HEK293 (cell line): ENCODE data around the gene TDP1.

Experiments
- CTCF ChIA-PET: fragments of 350-600 bp; formaldehyde crosslinking; extraction: SDS; loops from one replicate; lab custom pipeline; 2021; ENCODE audit warnings: antibody characterized with exemption; lab: Yijun Ruan, JAX
- POLR2A ChIA-PET: fragments of 300-600 bp; formaldehyde crosslinking; extraction: SDS; loops from one replicate; lab custom pipeline; 2020; ENCODE audit warnings: antibody characterized with exemption, inconsistent platforms; lab: Yijun Ruan, JAX
- H3K27ac ChIP-seq: fragments of 200-500 bp; sonication (Bioruptor generic); 2 replicates; pipeline ENCODE4 v1.5.1; 2014; ENCODE audit warnings: low read depth, low read length, control low read depth, inconsistent platforms; ENCODE audit errors: extremely low read depth
- H3K36me3 ChIP-seq, 2 experiments: fragments of 200-500 bp in 1 of 2; sonication (Bioruptor generic) in 1 of 2; 1 replicate in 1 of 2; 2 replicates in 1 of 2; pipeline ENCODE4 v1.5.1; 2014 to 2017; ENCODE audit warnings: inconsistent platforms in 2 of 2, low read length in 2 of 2; ENCODE audit not compliant: control insufficient read depth in 2 of 2, insufficient read depth in 1 of 2
- H3K4me1 ChIP-seq: fragments of 200-500 bp; sonication (Bioruptor generic); 2 replicates; pipeline ENCODE4 v1.5.1; 2014; ENCODE audit warnings: mild to moderate bottlenecking, low read length, inconsistent platforms; ENCODE audit not compliant: control insufficient read depth, insufficient read depth
- H3K4me3 ChIP-seq: 2 replicates; pipeline ENCODE4 v1.5.1; 2011; ENCODE audit warnings: low read depth, mild to moderate bottlenecking, control low read depth, low read length, moderate library complexity
- H3K9me3 ChIP-seq: fragments of 200-500 bp; sonication (Bioruptor generic); 2 replicates; pipeline ENCODE4 v1.5.1; 2014; ENCODE audit warnings: low read depth, low read length, inconsistent platforms; ENCODE audit not compliant: control insufficient read depth, insufficient read depth
- BCL11B ChIP-seq: fragments of 450-650 bp; formaldehyde crosslinking; IDR thresholded peaks from 2 replicates; pipeline ENCODE4 v1.5.1; 2016; ENCODE audit warnings: low read depth, missing biosample characterization, missing genetic modification characterization
- IKZF3 ChIP-seq: fragments of 450-650 bp; IDR thresholded peaks from 2 replicates; pipeline ENCODE4 v1.5.0; 2018; ENCODE audit warnings: missing biosample characterization, mild to moderate bottlenecking, missing genetic modification characterization, moderate library complexity
- RBAK ChIP-seq: fragments of 450-650 bp; formaldehyde crosslinking; IDR thresholded peaks from 2 replicates; pipeline ENCODE4 v1.5.1; 2016; ENCODE audit warnings: missing biosample characterization, missing genetic modification characterization
- YY1 ChIP-seq: fragments of 450-650 bp; formaldehyde crosslinking; IDR thresholded peaks from 2 replicates; pipeline ENCODE4 v1.5.1; 2018; ENCODE audit warnings: missing biosample characterization, missing genetic modification characterization
- ZBTB20 ChIP-seq: fragments of 450-650 bp; formaldehyde crosslinking; IDR thresholded peaks from 2 replicates; pipeline ENCODE4 v1.5.1; 2016; ENCODE audit warnings: missing biosample characterization, missing genetic modification characterization
- ZEB2 ChIP-seq: fragments of 450-650 bp; formaldehyde crosslinking; IDR thresholded peaks from 2 replicates; pipeline ENCODE4 v1.5.1; 2016; ENCODE audit warnings: missing biosample characterization, missing genetic modification characterization
- ZNF132 ChIP-seq: fragments of 450-650 bp; formaldehyde crosslinking; IDR thresholded peaks from 2 replicates; pipeline ENCODE4 v1.5.1; 2017; ENCODE audit warnings: missing biosample characterization, missing genetic modification characterization, borderline replicate concordance
- ZNF2 ChIP-seq: fragments of 450-650 bp; formaldehyde crosslinking; IDR thresholded peaks from 2 replicates; pipeline ENCODE4 v1.5.1; 2016; ENCODE audit warnings: missing biosample characterization, missing genetic modification characterization
- ZNF211 ChIP-seq: fragments of 450-650 bp; formaldehyde crosslinking; IDR thresholded peaks from 2 replicates; pipeline ENCODE4 v1.5.1; 2016; ENCODE audit warnings: low read depth, missing biosample characterization, missing genetic modification characterization
- ZNF24 ChIP-seq: fragments of 450-650 bp; formaldehyde crosslinking; IDR thresholded peaks from 2 replicates; pipeline ENCODE4 v1.5.1; 2016; ENCODE audit warnings: missing biosample characterization, missing genetic modification characterization
- ZNF302 ChIP-seq: fragments of 450-650 bp; formaldehyde crosslinking; IDR thresholded peaks from 2 replicates; pipeline ENCODE4 v1.5.1; 2016; ENCODE audit warnings: missing biosample characterization, missing genetic modification characterization, low read depth
- ZNF341 ChIP-seq: fragments of 450-650 bp; formaldehyde crosslinking; IDR thresholded peaks from 2 replicates; pipeline ENCODE4; 2016; ENCODE audit warnings: low read depth, missing biosample characterization, missing genetic modification characterization
- ZNF48 ChIP-seq: fragments of 450-650 bp; formaldehyde crosslinking; IDR thresholded peaks from 2 replicates; pipeline ENCODE4 v1.5.1; 2016; ENCODE audit warnings: missing biosample characterization, missing genetic modification characterization
- ZNF521 ChIP-seq: fragments of 450-650 bp; formaldehyde crosslinking; IDR thresholded peaks from 2 replicates; pipeline ENCODE4 v1.5.1; 2017; ENCODE audit warnings: missing biosample characterization, mild to moderate bottlenecking, missing genetic modification characterization
- ZNF558 ChIP-seq: fragments of 450-650 bp; formaldehyde crosslinking; IDR thresholded peaks from 2 replicates; pipeline ENCODE4 v1.5.1; 2016; ENCODE audit warnings: missing biosample characterization, missing genetic modification characterization
- ZNF664 ChIP-seq: fragments of 450-650 bp; formaldehyde crosslinking; IDR thresholded peaks from 2 replicates; pipeline ENCODE4 v1.5.1; 2016; ENCODE audit warnings: missing biosample characterization, missing genetic modification characterization
- ZNF768 ChIP-seq: fragments of 450-650 bp; formaldehyde crosslinking; IDR thresholded peaks from 2 replicates; pipeline ENCODE4 v1.5.1; 2018; ENCODE audit warnings: missing biosample characterization, mild to moderate bottlenecking, missing genetic modification characterization
- ZNF791 ChIP-seq: fragments of 450-650 bp; formaldehyde crosslinking; IDR thresholded peaks from 2 replicates; pipeline ENCODE4 v1.5.1; 2016; ENCODE audit warnings: missing biosample characterization, missing genetic modification characterization
- ZSCAN23 ChIP-seq: fragments of 450-650 bp; formaldehyde crosslinking; IDR thresholded peaks from 2 replicates; pipeline ENCODE4 v1.5.1; 2016; ENCODE audit warnings: missing biosample characterization, missing genetic modification characterization
- TF ChIP-seq, protein P1 (sequence below): fragments of 450-650 bp; formaldehyde crosslinking; IDR thresholded peaks from 2 replicates; pipeline ENCODE4 v1.5.1; 2016; ENCODE audit warnings: missing biosample characterization, missing genetic modification characterization, borderline replicate concordance
- TF ChIP-seq, protein P2 (sequence below): fragments of 450-650 bp; formaldehyde crosslinking; IDR thresholded peaks from 2 replicates; pipeline ENCODE4 v1.5.1; 2016; ENCODE audit warnings: missing biosample characterization, missing genetic modification characterization

The TDP1 gene

DNA sequence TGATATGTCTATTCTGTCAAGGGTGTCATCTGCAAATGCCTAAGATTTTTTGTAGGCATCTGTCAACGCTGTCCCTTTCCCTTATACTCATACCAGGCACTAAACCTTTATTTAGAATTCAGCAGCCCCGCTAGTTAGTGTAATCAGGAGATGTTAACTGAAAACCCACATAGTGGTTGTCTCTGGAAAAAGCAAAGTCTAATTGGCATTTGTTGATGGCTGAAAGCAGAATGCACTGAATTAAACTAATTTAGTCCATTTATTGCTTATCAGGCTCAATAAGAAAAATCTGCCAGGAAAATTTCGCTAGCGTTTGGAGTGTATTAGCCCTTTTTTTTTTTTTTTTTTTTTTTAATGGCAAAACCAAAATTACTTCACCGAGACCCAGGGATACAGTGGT lies 34.5 kb downstream of the TDP1 start:
- Histone ChIP-seq H3K9me3 (no peaks in the 10 kb centered on the region), H3K36me3 (peaks cover 61 to 87% of the 10 kb centered on the region in 2 experiments), H3K4me1 (no peaks in the 10 kb centered on the region), H3K27ac (no peak overlapping the region)
- CTCF ChIA-PET = interaction anchor here (1.8 kb wide), 1 partner anchor 17 kb away, joined by 7 read pairs; no protein-coding TSS in a partner anchor
- TF ChIP-seq BCL11B (tag by site-specific recombination) (no peak), ZNF24 (tag by site-specific recombination) (no peak), ZNF341 (tag by site-specific recombination) (no peak), ZNF558 (no peak), ZNF2 (tag by site-specific recombination) (no peak)
- TF ChIP-seq, all 188 proteins: peak for 0
- POLR2A ChIA-PET = no interaction called here
- H3K4me3 ChIP-seq = no peak overlapping the region

DNA sequence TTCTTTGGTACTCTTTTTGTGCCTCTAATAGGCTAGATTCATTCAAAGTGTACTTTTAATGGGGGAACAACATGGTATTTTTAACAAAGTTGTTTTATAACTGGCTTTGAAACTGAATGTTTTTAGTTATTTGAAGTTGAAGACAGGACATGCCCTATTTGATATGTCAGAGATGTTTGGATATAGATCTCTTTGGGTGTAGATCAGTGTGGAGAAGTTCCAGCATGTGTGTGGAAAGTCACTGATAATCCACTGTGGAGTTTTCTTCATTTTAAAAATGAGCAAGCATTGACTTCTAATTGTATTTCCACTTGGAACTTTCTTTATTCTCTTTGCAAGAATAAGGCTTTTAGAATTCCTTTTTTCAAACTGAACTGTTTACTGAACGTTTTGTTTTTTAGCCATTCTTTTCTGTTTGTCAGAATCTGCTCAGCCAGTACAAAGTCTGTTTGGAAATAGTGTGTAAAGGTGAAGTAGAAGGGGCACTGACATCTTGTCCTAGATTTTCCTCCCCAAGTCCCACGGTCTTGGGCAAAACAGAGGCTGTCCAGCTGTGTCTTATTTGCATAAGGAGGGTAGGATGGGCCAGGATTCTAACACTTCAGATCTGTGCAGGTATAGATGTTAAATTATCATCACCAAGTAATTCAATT lies 35.0 kb downstream of the TDP1 start:
- ChIA-PET POLR2A (no interaction called here), CTCF (no interaction called here)
- no peaks in the 10 kb centered on the region for H3K9me3 ChIP-seq
- TF ChIP-seq ZNF211 (tag by site-specific recombination) (no peak), ZNF791 (tag by site-specific recombination) (no peak), ZNF768 (tag by site-specific recombination) (no peak), ZNF132 (no peak), ZNF302 (tag by site-specific recombination) (no peak), ZNF664 (tag by site-specific recombination) (no peak), ZNF521 (tag by site-specific recombination) (no peak), ZSCAN23 (no peak), YY1 (tag by site-specific recombination) (no peak), IKZF3 (tag by site-specific recombination) (no peak), ZBTB20 (tag by site-specific recombination) (no peak), ZNF48 (tag by site-specific recombination) (no peak), RBAK (no peak), ZEB2 (tag by site-specific recombination) (no peak)
- TF ChIP-seq, protein P1, sequence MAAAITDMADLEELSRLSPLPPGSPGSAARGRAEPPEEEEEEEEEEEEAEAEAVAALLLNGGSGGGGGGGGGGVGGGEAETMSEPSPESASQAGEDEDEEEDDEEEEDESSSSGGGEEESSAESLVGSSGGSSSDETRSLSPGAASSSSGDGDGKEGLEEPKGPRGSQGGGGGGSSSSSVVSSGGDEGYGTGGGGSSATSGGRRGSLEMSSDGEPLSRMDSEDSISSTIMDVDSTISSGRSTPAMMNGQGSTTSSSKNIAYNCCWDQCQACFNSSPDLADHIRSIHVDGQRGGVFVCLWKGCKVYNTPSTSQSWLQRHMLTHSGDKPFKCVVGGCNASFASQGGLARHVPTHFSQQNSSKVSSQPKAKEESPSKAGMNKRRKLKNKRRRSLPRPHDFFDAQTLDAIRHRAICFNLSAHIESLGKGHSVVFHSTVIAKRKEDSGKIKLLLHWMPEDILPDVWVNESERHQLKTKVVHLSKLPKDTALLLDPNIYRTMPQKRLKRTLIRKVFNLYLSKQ (tag by site-specific recombination) = no peak
- TF ChIP-seq, protein P2, sequence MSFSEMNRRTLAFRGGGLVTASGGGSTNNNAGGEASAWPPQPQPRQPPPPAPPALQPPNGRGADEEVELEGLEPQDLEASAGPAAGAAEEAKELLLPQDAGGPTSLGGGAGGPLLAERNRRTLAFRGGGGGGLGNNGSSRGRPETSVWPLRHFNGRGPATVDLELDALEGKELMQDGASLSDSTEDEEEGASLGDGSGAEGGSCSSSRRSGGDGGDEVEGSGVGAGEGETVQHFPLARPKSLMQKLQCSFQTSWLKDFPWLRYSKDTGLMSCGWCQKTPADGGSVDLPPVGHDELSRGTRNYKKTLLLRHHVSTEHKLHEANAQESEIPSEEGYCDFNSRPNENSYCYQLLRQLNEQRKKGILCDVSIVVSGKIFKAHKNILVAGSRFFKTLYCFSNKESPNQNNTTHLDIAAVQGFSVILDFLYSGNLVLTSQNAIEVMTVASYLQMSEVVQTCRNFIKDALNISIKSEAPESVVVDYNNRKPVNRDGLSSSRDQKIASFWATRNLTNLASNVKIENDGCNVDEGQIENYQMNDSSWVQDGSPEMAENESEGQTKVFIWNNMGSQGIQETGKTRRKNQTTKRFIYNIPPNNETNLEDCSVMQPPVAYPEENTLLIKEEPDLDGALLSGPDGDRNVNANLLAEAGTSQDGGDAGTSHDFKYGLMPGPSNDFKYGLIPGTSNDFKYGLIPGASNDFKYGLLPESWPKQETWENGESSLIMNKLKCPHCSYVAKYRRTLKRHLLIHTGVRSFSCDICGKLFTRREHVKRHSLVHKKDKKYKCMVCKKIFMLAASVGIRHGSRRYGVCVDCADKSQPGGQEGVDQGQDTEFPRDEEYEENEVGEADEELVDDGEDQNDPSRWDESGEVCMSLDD = no peak
- H3K4me3 ChIP-seq = no peak overlapping the region
- no peaks in the 10 kb centered on the region for H3K4me1 ChIP-seq
- H3K36me3 ChIP-seq = peaks cover 59 to 89% of the 10 kb centered on the region in 2 experiments
- H3K27ac ChIP-seq = no peak overlapping the region
